BLaER1 (cell line): Measurements from ENCODE around the gene TMEM72.

Source experiments
- H3K27ac ChIP-seq: shearing (Covaris generic); formaldehyde crosslinking; 2 replicates; pipeline ENCODE4 v1.8.1; 2022
- H3K27me3 ChIP-seq: shearing (Covaris generic); formaldehyde crosslinking; 2 replicates; pipeline ENCODE4 v1.8.1; 2022
- H3K36me3 ChIP-seq: shearing (Covaris generic); formaldehyde crosslinking; 2 replicates; pipeline ENCODE4 v1.8.1; 2022
- H3K4me1 ChIP-seq: shearing (Covaris generic); formaldehyde crosslinking; 2 replicates; pipeline ENCODE4 v1.8.1; 2022
- H3K4me2 ChIP-seq: shearing (Covaris generic); formaldehyde crosslinking; 2 replicates; pipeline ENCODE4 v1.8.1; 2022
- H3K4me3 ChIP-seq: shearing (Covaris generic); formaldehyde crosslinking; 2 replicates; pipeline ENCODE4 v1.8.1; 2022
- H3K9ac ChIP-seq: shearing (Covaris generic); formaldehyde crosslinking; 2 replicates; pipeline ENCODE4 v1.8.1; 2022
- H3K9me3 ChIP-seq: shearing (Covaris generic); formaldehyde crosslinking; 2 replicates; pipeline ENCODE4 v1.8.1; 2022
- H4K20me1 ChIP-seq: shearing (Covaris generic); formaldehyde crosslinking; 2 replicates; pipeline ENCODE4 v1.8.1; 2022
- Cebpa-rat ChIP-seq: shearing (Covaris generic); IDR thresholded peaks from 2 replicates; pipeline ENCODE4 v1.8.1; 2022

TMEM72 gene

DNA sequence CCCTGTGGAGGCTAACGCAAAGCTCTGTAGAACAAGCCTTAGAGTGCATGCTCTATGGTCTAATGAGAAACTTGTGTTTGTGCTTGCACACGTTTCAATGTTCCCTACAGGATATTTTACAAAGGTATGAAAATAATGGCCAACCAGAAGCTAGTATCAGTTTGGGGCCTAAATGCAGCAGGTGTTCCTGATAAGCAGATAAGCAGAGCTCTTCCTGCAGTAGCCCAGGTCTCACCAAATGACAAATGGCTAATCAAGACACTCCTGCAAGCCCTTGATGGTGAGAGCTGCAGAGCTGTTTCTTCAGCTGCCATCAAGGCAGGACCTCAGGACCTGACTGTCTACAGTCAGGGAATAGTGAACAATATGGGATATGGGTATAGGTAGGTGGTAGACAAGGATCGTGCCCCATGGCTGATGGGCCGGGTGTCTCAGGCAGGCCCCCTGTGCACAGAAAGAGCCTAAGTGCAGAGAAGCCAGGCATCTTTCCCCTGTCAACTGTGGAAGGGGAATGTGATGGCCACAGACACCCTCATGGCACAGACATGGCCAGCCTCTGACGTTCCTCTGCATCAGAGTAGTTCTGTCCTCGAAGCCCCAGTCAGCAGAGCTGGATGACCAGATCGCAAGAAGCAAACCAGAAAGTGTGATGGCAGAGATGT, 25.3 kb downstream of the TMEM72 start:
- Histone ChIP-seq H3K27me3 (no peaks in the 10 kb centered on the region), H3K27ac (peak overlapping the region; percentile 79), H4K20me1 (no peaks in the 10 kb centered on the region), H3K4me2 (peak overlapping the region; percentile 75), H3K4me3 (0 out of 2 replicates have a peak overlapping the region, but pooled peaks have one; percentile 26), H3K9ac (peak overlapping the region; percentile 32; the same call in 1 of the 2 replicates), H3K4me1 (peaks cover 53% of the 10 kb centered on the region), H3K36me3 (no peaks in the 10 kb centered on the region), H3K9me3 (peaks cover 24% of the 10 kb centered on the region)
- TF ChIP-seq Cebpa-rat, result no peak

DNA sequence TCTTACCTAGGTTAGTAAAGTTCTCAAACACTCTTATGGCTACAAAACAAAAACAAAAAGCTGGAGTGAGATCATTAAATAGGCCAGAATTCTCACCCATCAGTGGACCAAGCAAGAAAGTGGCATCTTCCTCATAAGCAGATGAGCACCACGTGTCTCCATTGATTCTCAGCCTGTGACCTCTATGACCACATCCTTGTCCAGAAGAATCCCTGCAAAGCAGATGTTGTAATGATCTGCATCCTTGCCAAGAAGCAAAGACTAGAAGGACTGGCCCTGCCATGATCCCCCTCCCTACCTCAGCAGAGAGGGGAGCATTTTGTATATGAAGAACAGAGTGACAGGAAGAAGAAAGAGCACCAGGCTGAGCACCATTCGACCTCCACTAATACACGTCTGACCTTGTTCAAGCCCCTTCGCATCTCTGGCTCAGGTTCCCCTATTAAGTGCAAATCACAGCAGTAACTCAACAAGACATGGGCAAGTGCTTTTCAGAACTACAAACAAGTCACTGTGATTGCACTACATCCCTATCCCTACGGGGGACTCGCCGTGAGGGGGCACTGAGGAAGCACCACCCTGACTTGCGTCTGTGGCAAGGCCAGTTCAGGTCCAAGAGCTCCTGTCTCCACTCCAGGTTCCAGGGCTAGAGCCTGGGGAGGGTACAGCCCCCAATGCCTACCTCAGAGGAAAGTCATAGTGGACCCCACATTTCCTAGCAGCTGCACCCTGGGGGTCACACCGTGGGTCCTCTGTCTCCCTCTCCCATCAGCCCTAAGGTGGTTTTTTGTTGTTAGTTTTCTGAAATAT, 26.3 kb downstream of the TMEM72 start:
- Histone ChIP-seq H3K4me1 (peaks cover 50% of the 10 kb centered on the region), H3K9ac (no peak overlapping the region), H4K20me1 (no peaks in the 10 kb centered on the region), H3K4me3 (no peak overlapping the region), H3K4me2 (peak overlapping the region; percentile 75), H3K36me3 (no peaks in the 10 kb centered on the region), H3K27me3 (no peaks in the 10 kb centered on the region), H3K27ac (peak overlapping the region; percentile 79; the same call in 1 of the 2 replicates), H3K9me3 (peaks cover 24% of the 10 kb centered on the region)
- TF ChIP-seq Cebpa-rat, result no peak

DNA sequence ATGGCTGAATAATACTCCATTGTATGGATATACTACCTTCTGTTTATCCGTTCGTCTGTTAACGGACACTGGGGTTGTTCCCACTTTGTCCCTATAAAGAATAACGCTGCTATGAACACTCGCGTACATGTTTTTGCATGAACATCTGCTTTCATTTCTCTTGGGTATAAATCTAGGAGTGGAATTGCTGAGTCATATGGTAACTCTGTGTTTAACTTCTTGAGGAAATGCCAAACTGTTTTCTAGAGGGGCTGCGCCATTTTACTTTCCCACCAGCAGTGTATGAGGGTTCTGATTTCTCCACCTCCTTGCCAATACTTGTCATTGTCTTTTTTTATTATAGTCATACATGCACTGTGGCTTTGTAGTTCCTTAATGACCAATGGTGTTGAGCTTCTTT, 27.8 kb downstream of the TMEM72 start:
- no peak for TF ChIP-seq Cebpa-rat
- no peaks in the 10 kb centered on the region for H4K20me1 ChIP-seq
- H3K4me2 ChIP-seq, result no peak overlapping the region
- H3K4me3 ChIP-seq, result no peak overlapping the region
- no peaks in the 10 kb centered on the region for H3K27me3 ChIP-seq
- peaks cover 34% of the 10 kb centered on the region for H3K4me1 ChIP-seq
- no peaks in the 10 kb centered on the region for H3K36me3 ChIP-seq
- H3K9me3 ChIP-seq, result peaks cover 24% of the 10 kb centered on the region
- no peak overlapping the region for H3K27ac ChIP-seq
- H3K9ac ChIP-seq, result no peak overlapping the region

DNA sequence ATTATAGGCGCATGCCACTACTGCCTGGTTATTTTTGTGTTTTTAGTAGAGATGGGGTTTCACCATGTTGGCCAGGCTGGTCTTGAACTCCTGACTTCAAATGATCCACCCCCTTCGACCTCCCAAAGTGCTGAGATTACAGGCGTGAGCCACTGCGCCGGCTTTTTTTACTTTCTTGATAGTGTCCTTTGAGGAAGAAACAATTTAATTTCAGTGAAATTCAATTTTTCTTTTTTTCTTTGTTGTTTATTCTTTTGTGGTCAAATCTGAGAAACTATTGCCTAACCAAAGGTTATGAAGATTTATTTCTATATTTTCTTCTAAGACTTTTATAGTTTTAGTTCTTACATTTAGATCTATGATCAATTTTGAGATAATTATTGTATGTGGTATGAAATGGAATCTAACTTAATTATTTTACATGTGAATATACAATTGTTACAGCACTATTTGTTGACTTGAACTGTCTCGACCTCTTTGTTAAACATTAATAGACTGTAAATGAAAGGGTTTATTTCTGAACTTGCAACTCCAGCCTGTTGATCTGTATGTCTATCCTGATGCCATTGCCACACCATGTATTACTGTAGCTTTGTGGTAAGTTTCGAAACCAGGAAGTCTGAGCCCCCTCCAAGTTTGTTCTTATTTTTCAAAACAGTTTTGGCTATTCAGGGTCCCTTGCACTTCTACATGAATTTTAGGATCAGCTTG, 28.7 kb downstream of the TMEM72 start:
- H3K27me3 ChIP-seq, result no peaks in the 10 kb centered on the region

DNA sequence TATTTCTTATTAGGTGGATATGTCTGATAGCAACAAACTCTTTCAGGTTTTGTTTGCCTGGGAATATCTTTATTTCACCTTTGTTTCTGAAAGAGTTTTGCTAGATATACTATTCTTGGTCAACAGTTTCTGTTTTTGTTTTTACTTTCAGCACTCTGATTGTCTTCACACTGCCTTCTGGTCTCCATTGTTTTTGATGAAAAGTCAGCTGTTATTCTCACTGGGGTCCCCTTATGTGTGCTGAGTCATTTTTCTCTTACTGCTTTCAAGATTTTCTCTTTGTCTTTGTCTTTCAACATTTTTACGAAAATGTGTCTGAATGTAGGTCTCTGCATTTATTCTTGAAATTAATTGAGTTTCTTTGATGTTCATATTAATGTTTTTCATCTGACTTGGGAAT, 33.2 kb downstream of the TMEM72 start:
- no peak overlapping the region for H3K4me3 ChIP-seq
- no peaks in the 10 kb centered on the region for H4K20me1 ChIP-seq
- H3K9me3 ChIP-seq, result peaks cover 22% of the 10 kb centered on the region
- no peak overlapping the region for H3K4me2 ChIP-seq
- no peak for TF ChIP-seq Cebpa-rat
- no peak overlapping the region for H3K9ac ChIP-seq
- no peaks in the 10 kb centered on the region for H3K27me3 ChIP-seq
- peaks cover 3% of the 10 kb centered on the region; the same call in 1 of the 2 replicates for H3K36me3 ChIP-seq
- no peak overlapping the region for H3K27ac ChIP-seq
- peaks cover 28% of the 10 kb centered on the region for H3K4me1 ChIP-seq

More for the DNA sequence above, 28.7 kb downstream of the TMEM72 start:
- TF ChIP-seq Cebpa-rat, result no peak
- no peak overlapping the region for H3K27ac ChIP-seq
- H3K4me1 ChIP-seq, result peaks cover 25% of the 10 kb centered on the region
- no peak overlapping the region for H3K9ac ChIP-seq
- H3K4me2 ChIP-seq, result no peak overlapping the region
- peaks cover 31% of the 10 kb centered on the region for H3K9me3 ChIP-seq
- H3K36me3 ChIP-seq, result no peaks in the 10 kb centered on the region
- no peak overlapping the region for H3K4me3 ChIP-seq
- H4K20me1 ChIP-seq, result no peaks in the 10 kb centered on the region

DNA sequence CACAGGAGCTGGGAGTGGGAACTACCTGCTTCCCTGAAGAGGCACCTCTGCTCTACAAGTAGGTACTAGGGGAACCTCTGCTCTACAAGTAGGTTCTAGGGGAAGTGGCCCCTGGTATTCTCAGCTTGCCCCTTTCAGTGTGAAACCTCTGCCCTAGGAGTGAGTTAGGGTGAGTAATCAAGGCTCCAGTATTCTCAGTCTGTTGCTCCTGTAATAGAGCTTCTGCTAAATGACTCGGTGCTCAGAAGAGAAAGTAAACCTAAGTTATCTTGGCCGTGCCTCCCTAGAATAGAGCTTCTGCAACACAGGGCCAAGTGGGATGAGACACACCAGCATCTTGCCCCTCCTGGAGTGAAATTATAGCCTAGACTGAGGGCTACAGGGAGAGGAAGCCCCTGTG, 35.1 kb downstream of the TMEM72 start:
- Histone ChIP-seq H3K4me1 (peaks cover 45% of the 10 kb centered on the region), H4K20me1 (no peaks in the 10 kb centered on the region), H3K36me3 (peaks cover 3% of the 10 kb centered on the region; the same call in 1 of the 2 replicates), H3K27ac (no peak overlapping the region), H3K27me3 (no peaks in the 10 kb centered on the region), H3K4me3 (no peak overlapping the region), H3K4me2 (no peak overlapping the region), H3K9ac (no peak overlapping the region), H3K9me3 (peaks cover 16% of the 10 kb centered on the region)
- TF ChIP-seq Cebpa-rat, result no peak

DNA sequence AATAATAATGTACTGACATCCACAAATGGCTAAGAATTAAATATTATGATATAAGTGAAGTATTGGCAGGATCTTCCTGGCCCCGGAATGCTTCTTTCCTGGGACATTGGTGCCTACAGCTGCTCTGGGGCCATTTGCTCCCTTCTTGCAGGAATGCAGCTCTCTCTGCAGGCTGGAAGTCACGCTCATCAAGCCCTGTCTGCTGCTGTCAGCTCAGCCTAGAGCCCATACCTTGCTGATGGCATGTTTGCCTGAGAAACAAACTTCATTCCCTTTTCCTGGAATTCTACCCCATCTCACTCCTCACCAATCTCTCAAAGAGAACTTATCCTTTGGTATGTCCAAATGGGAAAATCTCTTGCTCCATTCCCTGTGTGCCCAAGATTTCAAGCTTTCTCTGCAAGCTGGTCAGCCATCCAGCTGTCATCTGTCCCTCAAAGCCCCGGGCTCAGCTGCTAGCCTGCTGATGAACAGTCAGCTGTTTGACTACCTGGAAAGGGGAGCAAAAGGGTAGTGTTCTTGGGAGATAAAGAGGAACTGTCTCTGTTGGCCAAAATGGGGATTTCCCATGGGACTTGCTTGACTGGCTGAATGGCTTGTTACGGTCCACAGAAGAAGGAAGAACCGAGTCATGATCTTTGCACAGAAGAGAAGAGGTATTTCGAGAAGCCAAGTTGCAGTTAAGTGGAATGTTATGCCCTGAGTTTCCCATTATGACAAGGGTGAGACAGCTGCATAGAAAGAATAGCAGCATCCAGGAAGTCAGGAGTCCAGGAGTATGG, 36.4 kb downstream of the TMEM72 start:
- Histone ChIP-seq H3K27ac (peak overlapping the region; percentile 56), H3K4me2 (peak overlapping the region; percentile 87), H3K9ac (no peak overlapping the region; the same call in 1 of the 2 replicates), H3K27me3 (no peaks in the 10 kb centered on the region), H4K20me1 (no peaks in the 10 kb centered on the region), H3K9me3 (peaks cover 16% of the 10 kb centered on the region), H3K36me3 (peaks cover 3% of the 10 kb centered on the region; the same call in 1 of the 2 replicates), H3K4me3 (0 out of 2 replicates have a peak overlapping the region, but pooled peaks have one; percentile 20), H3K4me1 (peaks cover 45% of the 10 kb centered on the region)
- no peak for TF ChIP-seq Cebpa-rat

DNA sequence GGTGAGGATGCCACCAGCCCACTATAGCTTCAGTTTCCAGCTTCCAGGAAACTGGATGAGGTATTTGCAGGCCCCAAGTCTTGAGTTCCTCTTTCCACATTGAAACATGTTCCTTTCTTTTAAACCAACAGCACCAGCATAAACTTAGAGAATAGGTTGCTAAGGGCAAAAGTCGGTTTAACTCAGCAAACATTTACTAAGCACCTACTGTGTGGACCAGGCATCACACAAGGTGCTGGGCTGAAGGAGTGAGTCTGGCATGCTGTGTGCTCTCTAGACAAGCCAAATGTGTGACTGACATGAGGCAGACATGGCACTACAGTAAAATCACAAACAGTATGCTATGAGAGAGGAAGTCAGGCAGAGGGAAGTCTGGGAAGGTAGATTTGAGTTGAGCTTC, 37.5 kb downstream of the TMEM72 start:
- no peak overlapping the region for H3K4me3 ChIP-seq
- no peaks in the 10 kb centered on the region for H4K20me1 ChIP-seq
- H3K4me1 ChIP-seq, result peaks cover 45% of the 10 kb centered on the region
- peaks cover 3% of the 10 kb centered on the region; the same call in 1 of the 2 replicates for H3K36me3 ChIP-seq
- peak overlapping the region; percentile 56 for H3K27ac ChIP-seq
- H3K4me2 ChIP-seq, result peak overlapping the region; percentile 87
- no peaks in the 10 kb centered on the region for H3K27me3 ChIP-seq
- no peak for TF ChIP-seq Cebpa-rat
- no peak overlapping the region for H3K9ac ChIP-seq
- peaks cover 16% of the 10 kb centered on the region for H3K9me3 ChIP-seq
